CD1c-positive myeloid dendritic cell (primary cell): ENCODE results near the gene IMPG1.

Experiments used
- DNase-seq: peaks from one replicate; pipeline ENCODE4 v3.0.0-alpha.2; 2016; ENCODE audit errors: extremely low spot score

Gene IMPG1

GRCh38 chr6:76072562-76072961, at the start of gene IMPG1:
IMPG1 (minus strand) TSS chr6:76072662; CDS start chr6:76072488, 174 bp downstream.
- no peak for DNase-seq

GRCh38 chr6:76120302-76120701, 47.8 kb upstream of the IMPG1 start:
- DNase-seq, result no peak

- no peak for DNase-seq
Measured at GRCh38 chr6:76073281-76073680, 819 bp upstream of the IMPG1 start.

GRCh38 chr6:76057469-76057868, 15.0 kb downstream of the IMPG1 start:
- DNase-seq, result no peak

GRCh38 chr6:76052314-76052713, 20.1 kb downstream of the IMPG1 start:
- DNase-seq, result no peak

GRCh38 chr6:76043690-76044089, 28.8 kb downstream of the IMPG1 start:
- DNase-seq, result no peak

GRCh38 chr6:76035713-76036112, 36.7 kb downstream of the IMPG1 start:
- no peak for DNase-seq

GRCh38 chr6:76026101-76026500, 46.4 kb downstream of the IMPG1 start:
- no peak for DNase-seq

- no peak for DNase-seq
Measured at GRCh38 chr6:76014626-76015530, 57.6 kb downstream of the IMPG1 start.

GRCh38 chr6:76004202-76004601, 68.3 kb downstream of the IMPG1 start:
- DNase-seq, result no peak

- no peak for DNase-seq
Measured at GRCh38 chr6:76003686-76004085, 68.8 kb downstream of the IMPG1 start.

GRCh38 chr6:76003113-76003512, 69.3 kb downstream of the IMPG1 start:
- DNase-seq, result no peak

- DNase-seq, result no peak
Measured at GRCh38 chr6:76000629-76001028, 71.8 kb downstream of the IMPG1 start.

- no peak for DNase-seq
Measured at GRCh38 chr6:75997696-75998095, 74.8 kb downstream of the IMPG1 start.

- DNase-seq, result no peak
Measured at GRCh38 chr6:75993236-75994162, 79.0 kb downstream of the IMPG1 start.

GRCh38 chr6:75991941-75992340, 80.5 kb downstream of the IMPG1 start:
- DNase-seq, result no peak

- DNase-seq, result no peak
Measured at GRCh38 chr6:75986935-75987334, 85.5 kb downstream of the IMPG1 start.

GRCh38 chr6:75975904-75976303, 96.6 kb downstream of the IMPG1 start:
- DNase-seq, result no peak

GRCh38 chr6:75970093-75970492, 102.4 kb downstream of the IMPG1 start:
- DNase-seq, result no peak

GRCh38 chr6:75968143-75968542, 104.3 kb downstream of the IMPG1 start:
- DNase-seq, result no peak

- DNase-seq, result no peak
Measured at GRCh38 chr6:75963569-75963968, 108.9 kb downstream of the IMPG1 start.

- DNase-seq, result no peak
Measured at GRCh38 chr6:75952128-75952527, 120.3 kb downstream of the IMPG1 start.

GRCh38 chr6:75947935-75948334, 124.5 kb downstream of the IMPG1 start:
- DNase-seq, result no peak
